HK-2 (cell line): ENCODE measurements around the gene TDP1.
"Not testable (repeated sequence)": the region's sequence is repeated elsewhere in the genome, so short reads cannot be mapped to it uniquely, and the experiment has no call there.

Experiments used
- DNase-seq: peaks from one replicate; pipeline ENCODE4 v3.0.0-alpha.2; 2018; ENCODE audit not compliant: unreplicated experiment

The TDP1 gene

DNA sequence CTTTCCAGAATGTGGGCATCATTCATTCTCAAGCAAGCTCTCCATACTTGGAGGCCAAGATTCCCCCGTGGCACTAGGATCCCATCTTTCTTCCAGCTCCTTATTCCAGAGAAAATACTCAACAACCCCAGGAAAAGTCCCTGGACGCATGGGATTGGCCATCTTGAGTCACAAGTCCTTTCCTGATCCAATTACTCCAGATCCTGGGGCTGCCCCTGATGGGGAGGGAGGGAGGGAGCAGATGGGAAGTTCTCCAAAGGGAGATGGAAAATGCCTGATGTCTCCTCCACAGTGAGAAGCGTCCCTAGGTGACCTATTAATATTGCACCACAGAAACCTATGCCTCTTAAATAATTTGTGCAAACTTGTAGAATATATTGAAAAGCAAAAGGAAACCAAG, 93.7 kb downstream of the TDP1 start:
- no peak for DNase-seq

DNA sequence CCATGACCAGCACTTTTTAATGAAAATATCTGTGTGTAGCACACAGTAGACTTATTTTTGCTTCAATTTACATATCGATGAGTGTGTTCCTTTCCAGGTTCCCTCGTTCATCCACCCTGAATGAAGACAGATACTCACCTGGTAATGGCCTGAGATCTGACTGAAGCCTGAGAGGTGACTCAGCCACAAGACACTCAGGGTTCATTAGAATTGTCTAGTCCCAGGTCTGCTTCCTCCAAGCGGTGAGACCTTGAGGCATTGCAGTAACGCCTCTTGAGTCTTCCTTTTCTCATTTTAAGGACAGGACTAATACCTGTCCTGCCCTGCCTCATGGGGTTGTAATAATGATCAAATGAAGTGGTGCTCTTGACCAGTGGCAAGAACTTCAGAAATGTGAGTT, 94.5 kb downstream of the TDP1 start:
- no peak for DNase-seq

DNA sequence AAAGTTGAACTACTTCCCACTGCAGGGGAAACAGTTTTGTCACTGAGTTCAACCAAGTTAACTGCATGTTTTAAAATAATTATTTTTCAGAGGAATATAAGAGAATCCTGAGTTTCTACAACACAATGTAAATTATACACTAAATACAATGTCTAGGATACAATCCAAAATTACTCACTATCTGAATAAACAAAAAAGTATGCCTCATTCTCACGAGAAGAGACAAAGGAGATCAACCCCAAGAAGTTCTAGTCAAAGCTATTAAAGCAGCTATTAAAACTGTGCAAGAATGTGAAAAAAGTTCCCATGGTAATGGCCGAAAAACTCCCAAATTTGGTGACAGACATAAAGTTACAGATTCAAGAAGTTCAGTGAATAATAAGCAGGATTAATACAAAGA, 97.3 kb downstream of the TDP1 start:
- DNase-seq, result no peak

DNA sequence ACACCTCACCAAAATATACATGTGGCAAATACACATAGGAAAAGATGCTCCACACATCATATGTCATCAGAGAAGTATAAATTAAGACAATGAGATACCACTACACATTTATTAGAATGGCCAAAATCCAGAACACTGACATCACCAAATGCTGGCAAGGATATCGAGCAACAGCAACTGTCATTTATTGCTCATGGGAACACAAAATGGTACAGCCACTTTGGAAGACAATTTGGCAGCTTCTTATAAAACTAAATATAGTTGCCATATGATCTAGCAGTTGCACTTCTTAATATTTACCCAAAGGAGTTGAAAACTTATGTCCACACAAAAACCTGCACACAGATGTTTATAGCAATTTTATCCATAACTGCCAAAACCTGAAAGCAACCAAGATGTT, 99.1 kb downstream of the TDP1 start:
- DNase-seq, result no peak

DNA sequence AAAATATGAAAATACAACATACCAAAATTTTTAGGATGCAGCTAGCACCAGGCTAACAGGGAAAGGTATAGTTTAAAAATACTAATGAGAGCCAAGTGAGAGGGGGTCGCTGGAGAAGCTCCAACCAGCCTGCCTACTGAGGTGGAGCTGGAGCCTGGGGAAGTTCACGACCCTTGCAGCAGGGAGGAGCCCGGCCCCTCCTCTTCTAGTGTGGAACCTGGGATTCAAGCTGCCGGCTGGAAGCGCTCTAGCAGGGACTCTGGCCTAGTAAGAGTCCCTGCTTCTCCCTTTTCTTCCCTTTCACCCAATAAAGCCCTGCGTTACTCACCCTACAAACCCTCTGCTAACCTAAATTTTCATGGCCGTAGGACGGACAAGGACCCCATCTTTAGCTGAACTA, 101.1 kb downstream of the TDP1 start:
- no peak for DNase-seq

DNA sequence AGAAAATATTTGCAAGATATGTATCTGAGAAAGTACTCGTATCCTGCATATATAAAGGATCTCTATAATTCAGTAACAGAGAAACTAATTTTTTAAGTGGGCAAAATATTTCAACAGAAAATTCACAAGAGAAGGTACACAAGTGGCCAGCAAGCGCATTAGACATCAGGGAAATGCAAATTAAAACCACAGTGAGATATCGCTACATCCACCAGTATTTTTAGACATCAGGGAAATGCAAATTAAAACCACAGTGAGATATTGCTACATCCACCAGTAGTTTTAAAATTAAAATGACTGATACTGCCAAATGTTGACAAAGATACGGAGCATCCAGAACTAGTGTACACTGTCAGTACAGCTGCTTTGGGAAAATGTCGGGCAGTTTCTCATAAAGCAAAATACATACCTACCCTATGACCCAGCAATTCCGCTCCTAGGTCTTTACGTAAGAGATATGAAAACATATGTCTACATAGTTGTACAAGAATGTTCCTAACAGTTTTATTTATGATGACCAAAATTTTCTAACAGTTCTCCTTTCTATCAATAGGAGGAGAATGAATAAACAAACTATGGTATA, 103.2 kb downstream of the TDP1 start:
- no peak for DNase-seq

DNA sequence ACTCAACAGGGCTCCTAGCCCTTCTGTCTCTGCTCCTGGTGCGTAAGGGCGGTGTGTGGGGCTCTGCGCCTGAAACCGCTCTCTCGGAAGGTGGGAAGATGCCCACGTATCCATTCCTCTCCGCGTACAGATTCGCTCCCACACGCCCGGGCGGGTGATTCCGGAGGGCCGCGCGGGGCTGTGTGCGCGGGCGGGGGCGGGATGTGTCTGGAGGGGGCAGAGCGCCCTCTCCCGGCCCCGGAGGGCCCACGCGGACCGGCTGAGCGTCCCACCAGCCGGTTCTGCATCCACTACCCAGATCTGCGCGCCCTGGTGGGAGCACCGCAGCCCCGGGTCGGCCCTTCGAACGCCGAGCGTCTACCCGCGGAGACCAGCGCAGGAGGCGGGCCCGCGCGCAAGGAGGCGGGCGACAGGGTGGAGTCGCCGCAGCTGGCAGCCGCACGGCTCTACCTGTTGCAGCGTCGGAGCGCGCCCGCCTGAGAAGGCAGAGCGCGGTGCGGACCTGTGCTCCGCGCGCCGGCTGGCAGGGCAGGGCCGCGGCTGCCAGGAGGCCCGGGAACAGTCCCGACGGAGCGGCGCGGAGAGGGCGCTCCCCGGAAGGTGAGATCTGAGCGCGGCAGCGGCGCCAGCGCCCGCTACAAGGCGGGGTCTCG, 104.7 kb downstream of the TDP1 start:
- peak; percentile 49 for DNase-seq

DNA sequence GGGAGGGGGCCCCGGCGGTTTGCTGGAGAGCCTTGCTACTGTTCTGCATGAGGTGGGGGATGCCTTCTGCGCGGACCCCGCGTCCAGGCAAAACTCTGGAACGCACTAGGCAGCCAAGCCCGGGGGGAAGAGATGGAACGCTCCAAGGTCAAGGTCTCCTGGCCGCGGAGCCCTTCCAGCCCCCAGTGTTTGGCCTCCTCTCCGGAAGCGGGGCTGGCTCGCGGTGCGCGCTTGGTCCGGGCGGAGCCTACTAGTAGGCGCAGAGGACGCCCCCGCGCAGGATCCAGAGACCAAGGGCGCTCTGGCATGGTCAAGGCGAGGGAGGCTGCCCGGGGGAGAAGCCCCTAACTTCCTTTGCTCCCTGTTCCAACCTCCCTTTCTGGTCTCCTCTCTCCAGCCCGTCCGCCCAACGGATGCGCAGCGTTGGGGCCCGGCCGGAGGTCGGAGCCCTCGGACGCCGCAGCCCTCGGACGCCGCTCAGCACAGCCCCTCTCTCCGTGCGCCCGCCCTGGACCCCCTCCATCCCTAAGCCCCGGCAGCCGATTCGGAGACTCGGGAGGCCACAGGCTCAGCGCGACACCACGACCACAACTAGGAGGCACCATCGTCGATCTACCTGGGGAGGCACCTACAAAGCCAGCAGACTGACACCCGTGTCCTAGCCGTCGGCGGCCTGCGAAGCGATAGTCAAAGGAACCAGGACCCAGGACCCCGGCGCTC, 105.4 kb downstream of the TDP1 start:
- no peak for DNase-seq

DNA sequence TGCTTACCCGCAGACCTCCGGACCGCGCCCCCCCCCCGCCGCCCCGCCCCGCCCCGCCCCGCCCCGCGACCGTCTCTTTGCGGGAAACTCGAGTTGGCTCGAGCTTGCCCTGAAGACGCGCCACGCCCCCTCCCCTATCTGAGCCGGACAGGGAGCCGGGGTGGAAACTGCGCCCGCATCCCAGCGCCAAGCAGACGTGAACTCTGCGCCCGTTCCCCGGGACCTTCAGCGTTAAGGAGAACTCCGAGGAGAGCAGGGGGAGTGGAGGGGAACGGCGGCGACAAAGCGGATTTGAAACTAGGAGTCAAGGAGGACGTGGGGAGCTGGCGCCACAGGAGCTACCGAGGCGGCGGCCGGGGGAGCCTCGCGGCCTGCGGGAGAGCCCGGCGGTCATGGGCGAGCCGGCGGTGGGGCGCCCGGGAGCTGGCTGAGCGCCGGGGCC, 106.0 kb downstream of the TDP1 start, which contains the start of gene KCNK13:
KCNK13 (plus strand) TSS at position 310 of the 442 bp plus-strand sequence. CDS start 212 bp downstream, outside the sequence.
- no peak for DNase-seq

DNA sequence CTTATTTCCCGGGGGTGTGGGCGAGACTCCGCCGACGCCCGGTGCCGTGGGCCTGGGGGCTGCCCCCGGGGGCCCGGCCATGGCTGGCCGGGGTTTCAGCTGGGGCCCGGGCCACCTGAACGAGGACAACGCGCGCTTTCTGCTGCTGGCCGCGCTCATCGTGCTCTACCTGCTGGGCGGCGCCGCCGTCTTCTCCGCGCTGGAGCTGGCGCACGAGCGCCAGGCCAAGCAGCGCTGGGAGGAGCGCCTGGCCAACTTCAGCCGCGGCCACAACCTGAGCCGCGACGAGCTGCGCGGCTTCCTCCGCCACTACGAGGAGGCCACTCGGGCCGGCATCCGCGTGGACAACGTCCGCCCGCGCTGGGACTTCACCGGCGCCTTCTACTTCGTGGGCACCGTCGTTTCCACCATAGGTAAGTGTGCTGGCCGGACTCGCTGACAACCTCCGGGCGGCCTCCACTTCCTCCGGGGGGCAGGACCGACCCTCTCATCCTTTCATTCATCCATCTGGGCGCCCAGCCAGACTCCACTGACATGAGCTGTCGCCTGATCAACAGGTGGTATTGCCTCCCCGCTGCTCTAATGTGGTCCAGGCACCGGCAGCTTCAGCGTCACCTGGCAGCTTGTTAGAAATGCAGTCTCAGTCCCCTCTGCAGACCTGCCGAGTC, 106.5 kb downstream of the TDP1 start:
- no peak for DNase-seq

DNA sequence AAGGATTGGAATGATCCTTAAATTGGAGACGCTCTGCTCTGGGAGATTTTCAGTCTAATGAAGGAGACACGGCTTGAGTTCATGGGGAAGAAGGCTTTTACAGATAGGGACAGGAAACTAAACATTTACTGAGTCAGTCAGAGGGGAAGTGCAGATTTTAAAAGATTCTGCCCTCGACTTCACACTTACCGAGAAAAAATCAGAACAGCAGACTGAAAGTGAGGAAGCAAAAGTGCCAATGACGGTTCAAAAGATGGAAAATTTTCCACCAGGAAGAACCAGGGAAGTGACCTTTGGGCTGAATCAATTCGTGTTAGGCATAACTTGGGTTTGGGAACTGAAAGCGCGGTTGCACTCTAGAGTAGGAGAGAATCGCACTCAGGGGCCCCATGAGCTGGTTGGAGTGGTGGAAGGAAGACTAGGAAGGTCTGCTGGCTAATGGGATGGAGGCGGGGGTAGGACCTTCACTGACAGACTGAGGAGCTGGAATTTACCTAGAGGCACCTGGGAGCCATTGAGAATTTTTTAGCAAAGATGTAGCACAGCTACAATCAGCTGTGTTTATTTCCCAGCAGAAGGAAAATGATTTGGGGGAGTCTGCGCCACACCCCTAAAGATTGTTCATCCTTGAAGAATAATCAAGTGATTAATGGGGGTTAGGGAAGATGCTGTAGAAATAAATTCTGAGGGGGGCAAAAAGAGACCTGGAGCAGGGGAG, 107.3 kb downstream of the TDP1 start:
- no peak for DNase-seq

DNA sequence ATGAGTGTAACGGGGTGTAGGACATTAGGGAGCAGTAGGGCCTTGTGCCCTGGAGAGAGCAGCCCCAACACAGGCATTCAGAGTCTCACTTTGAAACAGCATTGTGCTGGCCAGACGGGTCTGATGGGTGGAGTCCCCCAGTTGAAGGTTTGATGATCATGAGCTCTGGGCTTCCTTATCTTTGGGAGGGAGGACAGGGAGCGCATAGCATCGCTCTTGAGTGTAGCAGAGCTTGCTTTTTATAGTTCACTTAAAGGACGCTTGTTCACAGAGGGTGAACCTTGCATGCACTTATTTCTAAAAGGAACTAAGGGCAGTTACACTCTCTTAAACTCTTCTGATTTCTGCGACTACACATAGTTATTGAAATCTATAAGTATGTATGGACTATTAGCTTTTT, 116.6 kb downstream of the TDP1 start:
- no peak for DNase-seq

DNA sequence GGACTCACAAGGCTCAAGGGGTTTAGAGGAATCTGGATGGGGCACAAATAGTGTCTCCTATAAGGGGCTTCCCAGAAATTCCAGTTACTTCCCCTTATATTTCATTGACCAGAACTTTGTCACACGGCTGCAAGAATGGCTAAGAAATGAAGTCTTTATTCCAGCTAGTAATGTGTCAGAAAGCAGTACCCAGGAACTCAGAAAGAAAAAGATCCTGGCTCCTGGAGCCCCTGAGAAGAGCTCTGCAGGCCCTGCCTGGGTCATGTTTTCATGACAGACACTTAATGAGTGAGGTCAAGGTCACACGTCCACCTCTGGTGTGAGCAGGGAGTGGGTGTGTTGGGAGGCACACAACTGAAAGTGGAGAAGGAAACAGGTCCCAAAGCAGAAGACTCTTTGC, 123.8 kb downstream of the TDP1 start:
- no peak for DNase-seq

DNA sequence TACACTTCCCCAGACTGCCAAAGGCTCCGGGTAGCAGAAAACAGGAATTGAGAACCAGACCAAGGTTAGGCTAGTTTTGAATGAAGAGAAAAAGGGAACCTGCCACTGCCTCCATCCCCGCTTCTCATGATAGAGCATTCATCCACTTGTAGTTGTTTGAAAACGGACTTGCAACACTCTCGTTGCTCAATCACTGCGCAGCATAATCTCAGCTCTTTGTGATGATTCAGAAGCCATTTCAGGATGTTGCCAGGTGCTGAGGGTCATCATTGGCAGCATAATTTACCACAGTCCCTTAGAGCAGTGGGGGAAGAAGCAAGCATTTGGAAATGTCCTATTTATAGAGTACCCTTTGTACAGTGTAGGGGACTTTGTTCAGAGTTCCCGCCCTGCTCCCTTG, 131.7 kb downstream of the TDP1 start:
- no peak for DNase-seq

DNA sequence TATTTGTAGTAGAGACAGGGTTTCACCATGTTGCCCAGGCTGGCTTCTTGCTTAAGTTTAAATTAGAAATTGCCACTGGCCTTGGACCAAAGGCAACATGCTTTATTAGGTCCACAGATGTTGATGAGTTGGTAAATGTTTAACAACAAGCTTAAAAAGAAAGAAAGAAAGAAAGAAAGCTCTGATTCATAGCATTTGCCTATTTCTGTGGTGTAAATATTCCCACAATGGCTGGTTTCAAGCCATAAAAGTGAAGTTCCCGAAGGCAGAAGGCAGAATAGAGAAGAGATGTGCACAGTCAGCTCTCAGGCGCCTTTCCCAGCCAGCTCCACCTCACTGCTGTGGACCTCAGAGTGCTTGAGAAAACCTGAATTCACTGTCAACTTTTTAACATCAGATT, 132.4 kb downstream of the TDP1 start:
- DNase-seq, result no peak

DNA sequence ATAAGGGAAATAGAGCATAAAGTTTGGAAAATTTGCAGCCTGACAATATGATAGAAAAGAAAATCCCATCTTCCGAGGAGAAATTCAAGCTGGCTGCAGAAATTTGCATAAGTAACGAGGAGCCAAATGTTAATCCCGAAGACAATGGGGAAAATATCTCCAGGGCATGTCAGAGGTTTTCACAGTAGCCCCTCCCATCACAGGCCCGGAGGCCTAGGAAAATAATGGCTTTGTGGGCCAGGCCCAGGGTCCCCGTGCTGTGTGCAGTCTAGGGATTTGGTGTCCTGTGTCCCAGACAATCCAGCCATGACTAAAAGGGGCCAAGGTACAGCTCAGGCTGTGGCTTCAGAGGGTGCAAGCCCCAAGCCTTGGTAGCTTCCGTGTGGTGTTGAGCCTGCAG, 133.8 kb downstream of the TDP1 start:
- DNase-seq, result not testable (repeated sequence)

DNA sequence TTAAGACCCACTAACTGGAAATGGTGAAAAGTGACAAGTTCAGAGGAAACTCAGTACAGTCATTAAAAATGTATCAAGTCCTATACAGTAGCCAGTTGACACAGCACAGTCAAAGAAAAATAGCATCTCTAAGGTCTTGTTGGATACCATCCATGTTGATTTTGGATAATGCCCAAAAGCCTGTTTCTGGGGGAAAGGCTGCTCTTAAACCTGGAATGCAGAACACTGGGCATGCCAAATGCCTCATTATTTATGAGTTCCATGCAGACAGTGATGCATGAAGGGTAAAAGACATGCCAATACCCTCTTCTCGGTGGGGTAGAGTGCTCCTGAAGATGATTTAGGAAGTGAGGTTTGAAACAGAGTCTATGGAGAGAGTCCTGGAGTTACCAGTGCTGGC, 135.7 kb downstream of the TDP1 start:
- DNase-seq, result no peak

DNA sequence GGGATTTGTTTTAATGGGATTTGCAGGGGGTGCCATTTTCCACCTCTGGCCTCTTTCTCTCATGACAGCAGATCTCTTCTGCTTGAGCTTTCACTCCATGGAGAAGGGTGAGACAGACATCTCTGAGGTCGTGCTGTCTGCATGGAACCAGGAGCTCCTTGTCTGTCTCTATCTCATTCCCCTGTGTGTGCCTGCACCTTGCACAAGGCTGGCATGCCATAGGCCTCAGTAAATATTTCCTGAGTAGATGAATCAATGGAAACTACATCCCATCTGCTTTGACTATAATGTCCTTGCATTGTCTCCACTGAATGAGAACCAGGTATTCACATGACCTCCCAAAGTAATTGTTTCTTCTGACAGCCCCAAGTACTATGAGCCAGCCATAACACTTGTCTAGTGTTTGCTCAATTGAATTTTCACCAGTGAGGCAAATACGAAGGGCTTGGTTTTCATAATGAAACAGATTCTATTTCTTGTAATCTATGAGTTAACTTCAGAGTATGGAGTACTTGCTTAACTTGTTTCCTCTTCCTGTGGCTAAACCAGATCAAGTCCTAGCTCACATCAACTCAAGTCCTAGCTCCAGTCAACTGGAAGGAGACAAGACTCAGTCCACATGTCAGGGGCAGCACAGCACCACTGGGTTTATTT, 138.3 kb downstream of the TDP1 start:
- no peak for DNase-seq
